ENCODE data around the gene CLEC2L.

GRCh38 chr7:139476139-139476538 is 47.3 kb upstream of the CLEC2L start:
- TF ChIP-seq, protein P1, sequence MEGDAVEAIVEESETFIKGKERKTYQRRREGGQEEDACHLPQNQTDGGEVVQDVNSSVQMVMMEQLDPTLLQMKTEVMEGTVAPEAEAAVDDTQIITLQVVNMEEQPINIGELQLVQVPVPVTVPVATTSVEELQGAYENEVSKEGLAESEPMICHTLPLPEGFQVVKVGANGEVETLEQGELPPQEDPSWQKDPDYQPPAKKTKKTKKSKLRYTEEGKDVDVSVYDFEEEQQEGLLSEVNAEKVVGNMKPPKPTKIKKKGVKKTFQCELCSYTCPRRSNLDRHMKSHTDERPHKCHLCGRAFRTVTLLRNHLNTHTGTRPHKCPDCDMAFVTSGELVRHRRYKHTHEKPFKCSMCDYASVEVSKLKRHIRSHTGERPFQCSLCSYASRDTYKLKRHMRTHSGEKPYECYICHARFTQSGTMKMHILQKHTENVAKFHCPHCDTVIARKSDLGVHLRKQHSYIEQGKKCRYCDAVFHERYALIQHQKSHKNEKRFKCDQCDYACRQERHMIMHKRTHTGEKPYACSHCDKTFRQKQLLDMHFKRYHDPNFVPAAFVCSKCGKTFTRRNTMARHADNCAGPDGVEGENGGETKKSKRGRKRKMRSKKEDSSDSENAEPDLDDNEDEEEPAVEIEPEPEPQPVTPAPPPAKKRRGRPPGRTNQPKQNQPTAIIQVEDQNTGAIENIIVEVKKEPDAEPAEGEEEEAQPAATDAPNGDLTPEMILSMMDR (IDR thresholded peaks at IDR 0.05) = no peak
- TF ChIP-seq RFX5 (IDR thresholded peaks at IDR 0.05; ENCODE audit: low read length) = no peak
- no peak for TF ChIP-seq EZH2phosphoT487 (IDR thresholded peaks at IDR 0.05; ENCODE audit: borderline replicate concordance, low read depth)
- TF ChIP-seq MXI1 (IDR thresholded peaks at IDR 0.05; ENCODE audit: low read depth, low read length) = no peak
- no peak for TF ChIP-seq POLR2AphosphoS5 (IDR thresholded peaks at IDR 0.05; ENCODE audit: low read depth, low read length)
- TF ChIP-seq EP300 (IDR thresholded peaks at IDR 0.05; ENCODE audit: borderline replicate concordance in 1 of 2, low read depth in 1 of 2, low read length in 1 of 2) = no peak
- TF ChIP-seq RAD21 (IDR thresholded peaks at IDR 0.05; ENCODE audit: low read length) = no peak
- TF ChIP-seq TEAD4 (IDR thresholded peaks at IDR 0.05; ENCODE audit: borderline replicate concordance, insufficient read depth) = no peak
- no peak for TF ChIP-seq CHD2 (IDR thresholded peaks at IDR 0.05; ENCODE audit: low read length, partially characterized antibody)
- no peak for TF ChIP-seq YY1 (IDR thresholded peaks at IDR 0.05; ENCODE audit: low read depth)
- no peak for TF ChIP-seq MEF2A (IDR thresholded peaks at IDR 0.05; ENCODE audit: borderline replicate concordance, low read depth)
- TF ChIP-seq NFIC (IDR thresholded peaks at IDR 0.05; ENCODE audit: borderline replicate concordance) = no peak
